Measurements from ENCODE around the gene PRKCE. TPM values are rescaled to one million over a fixed set of nuclear protein-coding genes. Genes with fewer than 3 reads are reported as not detected.

PRKCE gene
- polyA plus RNA-seq, 2 donors, result 2.6 to 2.9 TPM

DNA sequence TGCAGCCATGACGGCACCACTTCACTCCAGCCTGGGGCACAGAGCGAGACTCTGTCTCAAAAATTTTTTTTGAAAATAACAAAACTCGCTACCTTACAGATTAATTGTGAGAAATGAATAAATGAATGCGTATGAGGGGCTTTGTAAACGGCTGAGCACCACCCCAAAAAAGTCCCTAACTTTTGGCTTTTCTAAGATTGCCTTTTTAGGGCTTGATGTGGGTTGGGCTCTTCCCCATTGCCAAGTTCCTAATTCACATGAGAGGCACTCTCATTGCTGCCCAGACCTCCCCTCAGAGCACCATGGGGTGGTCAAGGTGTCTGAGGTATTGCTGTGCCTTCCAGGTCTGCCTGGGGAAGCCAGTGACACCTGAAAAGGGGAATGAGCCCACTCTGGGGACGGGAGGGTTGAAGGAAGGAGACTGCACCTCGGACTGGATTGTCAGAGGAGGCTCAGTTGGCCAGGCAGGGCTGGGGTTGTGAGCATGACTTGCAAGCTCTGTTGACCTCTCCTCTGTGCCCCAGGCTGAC is 186.4 kb downstream of the PRKCE start:
- Histone ChIP-seq H3K4me1 (ENCODE audit: control insufficient read depth in 2 of 2, insufficient read depth in 2 of 2, low read length in 1 of 2) (peaks cover 0 to 5% of the 10 kb centered on the region in 2 donors), H3K27ac (ENCODE audit: low read depth in 2 of 2, low read length in 1 of 2) (no peak overlapping the region), H3K9me3 (ENCODE audit: control insufficient read depth in 2 of 2, insufficient read depth in 1 of 2, low read depth in 1 of 2, low read length in 1 of 2) (no peaks in the 10 kb centered on the region), H3K36me3 (ENCODE audit: control insufficient read depth in 2 of 2, insufficient read depth in 2 of 2, low read length in 1 of 2) (no peaks in the 10 kb centered on the region), H3K4me3 (ENCODE audit: low read depth in 1 of 2, low read length in 2 of 2) (no peak overlapping the region), H3K27me3 (ENCODE audit: control insufficient read depth in 1 of 2, insufficient read depth in 2 of 2, low read length in 2 of 2) (no peaks in the 10 kb centered on the region)
- WGBS, 2 donors, result 82 to 88% methylated on average over 7 of the region's 7 CpGs

DNA sequence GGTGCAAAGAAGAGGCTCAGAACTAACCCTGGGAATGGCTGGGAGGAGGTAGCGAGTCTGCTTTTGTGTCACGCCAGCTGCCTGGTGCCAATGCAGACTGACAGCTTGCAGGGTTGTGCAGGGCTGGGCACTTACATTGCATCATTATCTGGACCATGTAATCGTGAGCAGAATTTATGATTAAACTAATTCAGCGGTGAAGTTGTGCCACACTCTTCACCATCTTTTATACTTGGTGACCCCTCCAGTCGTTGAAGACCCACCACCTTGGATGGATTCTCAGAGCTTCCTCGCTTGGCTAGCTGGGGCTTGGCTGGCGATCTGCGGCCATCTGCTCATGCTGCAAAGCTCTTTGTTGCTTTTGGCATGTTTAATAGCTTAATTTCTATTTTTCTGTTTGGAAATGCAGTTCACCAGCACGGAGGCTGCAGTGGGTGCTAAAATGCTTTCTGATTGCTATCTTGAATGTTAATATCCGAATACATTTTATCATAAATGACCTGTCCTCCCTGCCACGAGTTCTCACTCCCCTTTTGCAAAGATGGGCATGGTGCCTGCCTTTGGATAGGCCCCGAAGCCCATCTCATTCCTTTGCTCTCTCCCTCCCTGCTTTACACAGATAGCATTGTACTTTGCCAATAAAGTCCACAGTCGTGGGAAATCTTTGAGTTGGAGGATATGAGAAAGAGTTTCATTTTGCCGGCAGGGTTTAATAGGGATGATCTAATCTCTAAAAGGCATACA is 188.2 kb downstream of the PRKCE start:
- H3K27ac ChIP-seq (ENCODE audit: low read depth in 2 of 2, low read length in 1 of 2), result no peak overlapping the region
- no peaks in the 10 kb centered on the region for H3K27me3 ChIP-seq (ENCODE audit: control insufficient read depth in 1 of 2, insufficient read depth in 2 of 2, low read length in 2 of 2)
- H3K9me3 ChIP-seq (ENCODE audit: control insufficient read depth in 2 of 2, insufficient read depth in 1 of 2, low read depth in 1 of 2, low read length in 1 of 2), result no peaks in the 10 kb centered on the region
- H3K36me3 ChIP-seq (ENCODE audit: control insufficient read depth in 2 of 2, insufficient read depth in 2 of 2, low read length in 1 of 2), result no peaks in the 10 kb centered on the region
- 61 to 66% methylated on average over 14 of the region's 14 CpGs for WGBS, 2 donors
- peaks cover 0 to 5% of the 10 kb centered on the region in 2 donors for H3K4me1 ChIP-seq (ENCODE audit: control insufficient read depth in 2 of 2, insufficient read depth in 2 of 2, low read length in 1 of 2)
- H3K4me3 ChIP-seq (ENCODE audit: low read depth in 1 of 2, low read length in 2 of 2), result no peak overlapping the region

DNA sequence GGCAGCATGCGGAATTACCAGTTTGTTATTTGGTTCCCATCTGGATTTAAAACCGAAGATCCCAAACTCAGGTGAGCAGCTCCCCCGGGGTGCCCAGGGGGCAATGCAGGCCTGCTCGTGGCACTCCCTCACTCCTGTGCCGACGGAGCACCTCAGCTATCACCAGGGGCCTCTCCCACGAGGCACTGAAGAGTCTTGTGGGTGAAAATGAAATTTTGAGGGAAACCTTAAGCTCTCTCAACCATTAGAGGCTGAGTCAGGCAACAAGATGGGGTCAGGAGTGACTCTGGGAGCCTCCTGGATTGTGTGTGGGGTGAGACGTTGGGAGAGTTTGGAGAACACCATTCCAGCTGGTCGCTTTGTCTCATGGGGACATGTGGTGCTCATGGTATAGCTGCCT is 189.0 kb downstream of the PRKCE start:
- peaks cover 0 to 5% of the 10 kb centered on the region in 2 donors for H3K4me1 ChIP-seq (ENCODE audit: control insufficient read depth in 2 of 2, insufficient read depth in 2 of 2, low read length in 1 of 2)
- no peaks in the 10 kb centered on the region for H3K36me3 ChIP-seq (ENCODE audit: control insufficient read depth in 2 of 2, insufficient read depth in 2 of 2, low read length in 1 of 2)
- 85 to 86% methylated on average over 9 of the region's 9 CpGs for WGBS, 2 donors
- H3K9me3 ChIP-seq (ENCODE audit: control insufficient read depth in 2 of 2, insufficient read depth in 1 of 2, low read depth in 1 of 2, low read length in 1 of 2), result no peaks in the 10 kb centered on the region
- H3K4me3 ChIP-seq (ENCODE audit: low read depth in 1 of 2, low read length in 2 of 2), result no peak overlapping the region
- H3K27ac ChIP-seq (ENCODE audit: low read depth in 2 of 2, low read length in 1 of 2), result no peak overlapping the region
- no peaks in the 10 kb centered on the region for H3K27me3 ChIP-seq (ENCODE audit: control insufficient read depth in 1 of 2, insufficient read depth in 2 of 2, low read length in 2 of 2)

DNA sequence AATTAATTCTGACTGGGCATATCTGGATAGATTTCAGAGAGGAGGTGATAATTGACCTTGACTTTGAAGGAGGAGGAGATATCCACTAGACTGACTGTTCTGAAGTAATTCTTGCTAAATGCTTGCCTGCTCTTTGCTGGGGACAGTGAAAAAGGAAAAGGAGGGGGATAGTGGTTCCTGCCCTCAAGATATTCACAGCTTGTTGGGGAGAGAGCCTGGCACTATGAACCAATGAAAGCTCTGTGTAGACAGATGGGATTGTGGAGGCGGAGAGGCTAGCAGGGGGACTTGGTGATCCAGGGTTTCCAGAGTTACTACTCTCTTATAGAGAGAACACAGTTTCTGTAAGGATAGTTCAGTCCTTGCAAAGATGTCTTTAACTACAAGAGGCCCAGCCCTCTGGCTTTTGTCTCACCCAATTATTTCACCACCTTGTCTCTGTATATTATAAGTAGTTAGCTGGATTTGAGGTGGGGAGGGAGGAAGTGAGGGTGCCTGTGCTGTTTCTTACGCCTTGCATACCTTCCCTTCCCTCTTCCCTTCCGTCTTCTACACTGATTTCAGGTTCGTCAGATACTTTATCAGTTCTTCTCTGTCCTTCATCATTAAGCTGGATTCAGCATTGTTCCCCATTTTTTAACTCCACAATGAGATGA is 190.4 kb downstream of the PRKCE start:
- H3K36me3 ChIP-seq (ENCODE audit: control insufficient read depth in 2 of 2, insufficient read depth in 2 of 2, low read length in 1 of 2), result no peaks in the 10 kb centered on the region
- 86 to 96% methylated on average over 4 of the region's 4 CpGs for WGBS, 2 donors
- no peaks in the 10 kb centered on the region for H3K9me3 ChIP-seq (ENCODE audit: control insufficient read depth in 2 of 2, insufficient read depth in 1 of 2, low read depth in 1 of 2, low read length in 1 of 2)
- peaks cover 0 to 5% of the 10 kb centered on the region in 2 donors for H3K4me1 ChIP-seq (ENCODE audit: control insufficient read depth in 2 of 2, insufficient read depth in 2 of 2, low read length in 1 of 2)
- H3K4me3 ChIP-seq (ENCODE audit: low read depth in 1 of 2, low read length in 2 of 2), result no peak overlapping the region
- H3K27ac ChIP-seq (ENCODE audit: low read depth in 2 of 2, low read length in 1 of 2), result no peak overlapping the region
- no peaks in the 10 kb centered on the region for H3K27me3 ChIP-seq (ENCODE audit: control insufficient read depth in 1 of 2, insufficient read depth in 2 of 2, low read length in 2 of 2)

DNA sequence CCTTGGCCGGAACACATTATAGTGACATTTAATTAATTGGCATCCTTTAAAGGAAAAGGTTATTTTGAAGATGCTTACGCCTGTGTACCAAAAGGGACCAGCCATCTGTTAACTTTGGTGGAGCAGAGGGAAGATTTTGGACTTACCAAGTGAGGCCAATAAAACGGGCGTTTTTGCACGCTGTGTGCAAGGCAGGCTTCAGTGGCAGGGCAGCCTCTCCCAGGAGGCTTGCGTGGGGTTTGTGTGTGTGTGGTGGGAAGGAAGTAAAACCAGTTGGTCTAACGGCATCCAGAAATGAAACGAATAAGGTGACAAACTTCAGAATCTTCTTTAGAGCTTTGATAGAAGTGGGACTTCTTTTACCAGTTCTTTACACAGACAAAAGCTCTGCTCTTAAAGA is 191.7 kb downstream of the PRKCE start:
- no peak overlapping the region for H3K27ac ChIP-seq (ENCODE audit: low read depth in 2 of 2, low read length in 1 of 2)
- no peaks in the 10 kb centered on the region for H3K27me3 ChIP-seq (ENCODE audit: control insufficient read depth in 1 of 2, insufficient read depth in 2 of 2, low read length in 2 of 2)
- H3K36me3 ChIP-seq (ENCODE audit: control insufficient read depth in 2 of 2, insufficient read depth in 2 of 2, low read length in 1 of 2), result no peaks in the 10 kb centered on the region
- H3K4me3 ChIP-seq (ENCODE audit: low read depth in 1 of 2, low read length in 2 of 2), result no peak overlapping the region
- 80 to 85% methylated on average over 8 of the region's 8 CpGs for WGBS, 2 donors
- no peaks in the 10 kb centered on the region for H3K9me3 ChIP-seq (ENCODE audit: control insufficient read depth in 2 of 2, insufficient read depth in 1 of 2, low read depth in 1 of 2, low read length in 1 of 2)
- peaks cover 0 to 5% of the 10 kb centered on the region in 2 donors for H3K4me1 ChIP-seq (ENCODE audit: control insufficient read depth in 2 of 2, insufficient read depth in 2 of 2, low read length in 1 of 2)

DNA sequence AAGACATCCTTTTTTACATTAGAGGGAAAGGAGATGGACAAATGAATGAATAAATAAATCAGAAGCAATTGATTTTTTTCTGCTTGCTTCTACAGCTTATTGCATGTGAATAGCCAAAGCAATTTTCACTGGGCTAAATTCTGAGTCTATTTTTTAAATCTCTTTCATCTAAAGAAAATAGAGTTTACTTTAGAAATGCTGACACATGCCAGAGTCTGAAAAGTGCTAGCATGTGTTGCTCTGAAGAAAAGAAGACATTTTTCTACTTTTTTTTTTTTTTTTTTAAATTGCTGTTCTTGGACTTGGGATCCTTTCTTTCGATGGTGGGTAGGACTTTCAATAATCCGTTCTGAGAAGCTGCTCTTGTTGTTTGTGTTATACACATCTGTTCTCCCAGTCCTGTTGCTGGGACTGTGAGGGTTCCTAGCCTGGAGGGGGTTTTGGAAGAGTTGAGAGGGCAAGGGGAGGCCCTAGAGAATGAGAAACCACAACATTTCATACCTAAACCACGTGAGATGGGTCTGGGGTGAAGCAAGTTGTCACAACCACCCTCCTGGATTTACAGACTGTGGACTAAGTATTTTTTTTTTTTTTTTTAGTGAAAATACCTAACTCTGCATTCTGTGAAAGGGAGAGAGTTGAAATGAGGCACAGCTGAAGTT is 193.5 kb downstream of the PRKCE start:
- no peak overlapping the region for H3K4me3 ChIP-seq (ENCODE audit: low read depth in 1 of 2, low read length in 2 of 2)

DNA sequence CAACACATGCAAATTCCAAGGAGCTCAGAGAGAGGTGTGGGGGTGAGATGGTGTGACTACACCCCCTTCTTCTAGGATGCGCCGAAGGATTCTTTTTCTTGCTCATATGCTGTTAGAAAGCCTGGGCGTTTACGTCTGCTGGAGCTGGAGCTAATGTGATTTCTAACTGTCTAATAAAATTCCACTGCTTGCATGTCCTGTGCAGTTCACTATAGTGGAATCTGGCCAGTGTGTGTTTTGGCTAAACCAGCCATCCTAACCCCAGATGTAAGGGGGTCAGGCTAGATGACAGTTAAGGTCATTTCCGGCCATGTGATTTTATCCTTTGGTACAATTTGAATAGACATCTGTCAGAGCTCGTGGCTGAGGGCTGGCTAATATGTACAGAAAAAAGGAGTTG is 194.1 kb downstream of the PRKCE start:
- H3K27ac ChIP-seq (ENCODE audit: low read depth in 2 of 2, low read length in 1 of 2), result no peak overlapping the region
- 78 to 82% methylated on average over 6 of the region's 6 CpGs for WGBS, 2 donors
- no peaks in the 10 kb centered on the region for H3K36me3 ChIP-seq (ENCODE audit: control insufficient read depth in 2 of 2, insufficient read depth in 2 of 2, low read length in 1 of 2)
- H3K27me3 ChIP-seq (ENCODE audit: control insufficient read depth in 1 of 2, insufficient read depth in 2 of 2, low read length in 2 of 2), result no peaks in the 10 kb centered on the region
- H3K4me1 ChIP-seq (ENCODE audit: control insufficient read depth in 2 of 2, insufficient read depth in 2 of 2, low read length in 1 of 2), result peaks cover 0 to under 1% of the 10 kb centered on the region in 2 donors
- no peaks in the 10 kb centered on the region for H3K9me3 ChIP-seq (ENCODE audit: control insufficient read depth in 2 of 2, insufficient read depth in 1 of 2, low read depth in 1 of 2, low read length in 1 of 2)
- no peak overlapping the region for H3K4me3 ChIP-seq (ENCODE audit: low read depth in 1 of 2, low read length in 2 of 2)

More for the DNA sequence above, 193.5 kb downstream of the PRKCE start:
- Histone ChIP-seq H3K9me3 (ENCODE audit: control insufficient read depth in 2 of 2, insufficient read depth in 1 of 2, low read depth in 1 of 2, low read length in 1 of 2) (no peaks in the 10 kb centered on the region), H3K4me1 (ENCODE audit: control insufficient read depth in 2 of 2, insufficient read depth in 2 of 2, low read length in 1 of 2) (peaks cover 0 to 2% of the 10 kb centered on the region in 2 donors), H3K36me3 (ENCODE audit: control insufficient read depth in 2 of 2, insufficient read depth in 2 of 2, low read length in 1 of 2) (no peaks in the 10 kb centered on the region), H3K27ac (ENCODE audit: low read depth in 2 of 2, low read length in 1 of 2) (no peak overlapping the region), H3K27me3 (ENCODE audit: control insufficient read depth in 1 of 2, insufficient read depth in 2 of 2, low read length in 2 of 2) (no peaks in the 10 kb centered on the region)
- WGBS, 2 donors, result 57 to 62% methylated on average over 3 of the region's 3 CpGs

DNA sequence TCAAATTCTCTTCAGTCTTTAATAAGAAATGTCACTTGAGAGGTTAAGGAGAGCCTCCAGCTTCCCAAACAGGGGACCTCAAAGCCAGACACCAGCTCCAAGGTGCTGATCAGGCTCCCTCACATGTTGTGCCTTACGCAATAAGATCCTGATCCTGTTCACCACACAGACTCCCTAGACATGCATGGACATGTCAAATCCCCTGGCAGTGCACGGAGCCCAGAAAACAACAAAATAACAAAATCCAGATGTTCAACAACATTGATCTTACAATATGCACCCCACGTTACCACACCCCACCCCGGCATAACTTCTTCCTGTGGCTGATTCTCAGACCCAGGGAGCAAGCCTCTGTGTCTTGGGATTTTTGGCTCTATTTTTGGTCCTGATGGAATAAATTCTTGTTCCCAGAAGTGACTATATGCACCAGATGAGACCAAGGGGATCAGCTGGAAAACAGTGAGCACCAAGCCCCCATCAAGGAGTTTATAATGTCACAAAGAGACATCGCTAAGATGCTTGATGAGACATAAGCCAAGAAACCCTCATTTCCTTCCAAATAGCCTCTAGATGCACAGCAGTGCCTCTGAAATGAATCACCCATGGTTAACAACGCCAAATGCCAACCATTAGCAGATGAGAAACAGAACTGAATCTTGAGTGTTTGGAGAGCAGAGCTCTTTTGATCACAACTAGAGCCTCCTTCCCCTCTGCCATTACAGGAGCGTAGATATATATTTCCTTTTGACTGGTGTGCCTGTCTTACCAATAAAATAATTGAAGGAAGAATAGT is 198.2 kb downstream of the PRKCE start:
- Histone ChIP-seq H3K4me3 (ENCODE audit: low read depth in 1 of 2, low read length in 2 of 2) (no peak overlapping the region), H3K4me1 (ENCODE audit: control insufficient read depth in 2 of 2, insufficient read depth in 2 of 2, low read length in 1 of 2) (peaks cover 0 to 6% of the 10 kb centered on the region in 2 donors), H3K9me3 (ENCODE audit: control insufficient read depth in 2 of 2, insufficient read depth in 1 of 2, low read depth in 1 of 2, low read length in 1 of 2) (no peaks in the 10 kb centered on the region), H3K36me3 (ENCODE audit: control insufficient read depth in 2 of 2, insufficient read depth in 2 of 2, low read length in 1 of 2) (peaks cover 0 to 2% of the 10 kb centered on the region in 2 donors), H3K27me3 (ENCODE audit: control insufficient read depth in 1 of 2, insufficient read depth in 2 of 2, low read length in 2 of 2) (no peaks in the 10 kb centered on the region), H3K27ac (ENCODE audit: low read depth in 2 of 2, low read length in 1 of 2) (no peak overlapping the region)
- 51 to 68% methylated on average over 7 of the region's 7 CpGs for WGBS, 2 donors

DNA sequence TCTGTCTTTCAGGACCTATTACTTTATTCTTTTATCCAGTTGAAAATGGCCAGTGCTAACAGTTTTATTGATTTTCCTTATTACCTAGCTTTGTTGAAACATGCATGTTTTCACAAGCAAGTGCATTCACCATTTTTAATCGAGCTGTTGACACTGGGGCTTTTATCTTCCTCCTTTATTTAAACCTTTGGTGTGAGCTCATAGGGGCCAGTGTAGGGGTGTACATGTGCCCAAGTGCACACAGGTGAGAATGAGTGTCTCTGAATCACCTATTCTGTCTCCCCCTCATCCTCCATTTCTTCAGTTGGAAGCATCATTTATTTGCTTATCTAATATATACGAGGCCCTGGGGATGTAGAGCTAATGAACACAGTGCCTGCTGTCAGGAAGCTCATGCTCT is 199.1 kb downstream of the PRKCE start:
- no peak overlapping the region for H3K27ac ChIP-seq (ENCODE audit: low read depth in 2 of 2, low read length in 1 of 2)
- H3K9me3 ChIP-seq (ENCODE audit: control insufficient read depth in 2 of 2, insufficient read depth in 1 of 2, low read depth in 1 of 2, low read length in 1 of 2), result no peaks in the 10 kb centered on the region
- peaks cover 0 to 2% of the 10 kb centered on the region in 2 donors for H3K36me3 ChIP-seq (ENCODE audit: control insufficient read depth in 2 of 2, insufficient read depth in 2 of 2, low read length in 1 of 2)
- peaks cover 0 to 6% of the 10 kb centered on the region in 2 donors for H3K4me1 ChIP-seq (ENCODE audit: control insufficient read depth in 2 of 2, insufficient read depth in 2 of 2, low read length in 1 of 2)
- H3K4me3 ChIP-seq (ENCODE audit: low read depth in 1 of 2, low read length in 2 of 2), result no peak overlapping the region
- no peaks in the 10 kb centered on the region for H3K27me3 ChIP-seq (ENCODE audit: control insufficient read depth in 1 of 2, insufficient read depth in 2 of 2, low read length in 2 of 2)
- 55 to 59% methylated on average over 2 of the region's 2 CpGs for WGBS, 2 donors

All from esophagus (tissue), 2 donors.